Loucy (cell line): ENCODE data around the gene CCDC28A.

Source experiments
- H2AFZ ChIP-seq: fragments of 200-600 bp; sonication (generic); 2 replicates; pipeline ENCODE4 v1.6.0; 2016; ENCODE audit warnings: antibody characterized with exemption, mild to moderate bottlenecking, low read length, moderate library complexity
- H3F3A ChIP-seq: fragments of 200-600 bp; 2 replicates; pipeline ENCODE4 v1.6.0; 2016; ENCODE audit warnings: antibody characterized with exemption, low read depth, mild to moderate bottlenecking
- H3K27me3 ChIP-seq: fragments of 200-600 bp; sonication (generic); 2 replicates; pipeline ENCODE4 v1.6.1; 2014; ENCODE audit warnings: low read length, mild to moderate bottlenecking; ENCODE audit not compliant: insufficient read depth, poor library complexity, severe bottlenecking
- H3K36me3 ChIP-seq: fragments of 200-600 bp; sonication (generic); 2 replicates; pipeline ENCODE4 v1.6.1; 2016; ENCODE audit warnings: low read length; ENCODE audit not compliant: insufficient read depth
- H3K4me1 ChIP-seq: fragments of 200-600 bp; sonication (generic); 2 replicates; pipeline ENCODE4 v1.5.1; 2014; ENCODE audit warnings: low read length, mild to moderate bottlenecking; ENCODE audit not compliant: insufficient read depth, poor library complexity, severe bottlenecking
- H3K4me2 ChIP-seq: fragments of 200-600 bp; sonication (generic); 2 replicates; pipeline ENCODE4 v1.6.0; 2014; ENCODE audit warnings: antibody characterized with exemption, low read length, low read depth, mild to moderate bottlenecking; ENCODE audit not compliant: poor library complexity, severe bottlenecking
- H3K4me3 ChIP-seq: fragments of 200-600 bp; sonication (generic); 2 replicates; pipeline ENCODE4 v1.5.1; 2014; ENCODE audit warnings: low read length, mild to moderate bottlenecking, mixed read lengths; ENCODE audit not compliant: poor library complexity, severe bottlenecking
- H3K79me2 ChIP-seq: fragments of 200-600 bp; sonication (generic); 2 replicates; pipeline ENCODE4 v1.6.1; 2014; ENCODE audit warnings: low read length; ENCODE audit not compliant: insufficient read depth
- H3K9ac ChIP-seq: fragments of 200-600 bp; sonication (generic); 2 replicates; pipeline ENCODE4 v1.6.0; 2014; ENCODE audit warnings: mild to moderate bottlenecking, low read depth, low read length, moderate library complexity; ENCODE audit not compliant: poor library complexity, severe bottlenecking
- H3K9me2 ChIP-seq: fragments of 200-600 bp; sonication (generic); replicated peaks from 2 replicates; pipeline ENCODE4 v1.6.1; 2016; ENCODE audit warnings: low read depth, low read length, mixed read lengths
- H3K9me3 ChIP-seq: fragments of 200-600 bp; sonication (generic); 2 replicates; pipeline ENCODE4 v1.6.1; 2014; ENCODE audit warnings: mild to moderate bottlenecking, antibody characterized with exemption, low read length, low read depth; ENCODE audit not compliant: insufficient read depth
- H4K20me1 ChIP-seq: fragments of 200-600 bp; sonication (generic); 2 replicates; pipeline ENCODE4 v1.6.0; 2014; ENCODE audit warnings: antibody characterized with exemption, low read length, mild to moderate bottlenecking; ENCODE audit not compliant: insufficient read depth, poor library complexity, severe bottlenecking
- EZH2phosphoT487 ChIP-seq: fragments of 200-600 bp; IDR thresholded peaks from 2 replicates; pipeline ENCODE4 v1.6.1; 2018; ENCODE audit warnings: antibody characterized with exemption, mild to moderate bottlenecking, moderate library complexity, borderline replicate concordance
- TF ChIP-seq, protein P1 (sequence below): fragments of 200-600 bp; sonication (generic); conservative IDR thresholded peaks from 2 replicates; pipeline ENCODE4 v1.5.1; 2014; ENCODE audit warnings: mild to moderate bottlenecking, antibody characterized with exemption, low read length

The CCDC28A gene

DNA sequence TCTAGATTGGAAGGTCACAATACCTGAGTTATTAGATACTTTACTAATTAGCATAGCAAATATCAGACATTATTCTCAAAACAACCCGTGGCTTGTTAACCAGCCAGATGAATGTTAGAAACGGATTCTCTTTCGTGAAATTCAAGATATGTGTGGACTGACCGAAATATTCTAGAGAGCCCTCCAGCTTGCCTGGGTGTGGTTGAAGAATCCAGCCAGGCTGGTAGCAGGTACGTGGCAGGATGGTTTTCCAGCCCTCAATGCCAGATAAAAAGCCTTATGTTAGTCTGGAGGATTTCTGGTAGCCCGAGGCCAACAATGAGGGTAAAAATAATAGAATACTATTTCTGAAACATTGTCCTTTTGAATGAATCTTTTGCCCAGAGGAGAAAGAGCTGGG, 41.7 kb downstream of the CCDC28A start:
- no peak overlapping the region for H2AFZ ChIP-seq
- no peaks in the 10 kb centered on the region for H3K79me2 ChIP-seq
- H3K27me3 ChIP-seq: no peaks in the 10 kb centered on the region
- no peaks in the 10 kb centered on the region for H4K20me1 ChIP-seq
- H3K4me2 ChIP-seq: no peak overlapping the region
- H3F3A ChIP-seq: no peaks in the 10 kb centered on the region
- TF ChIP-seq, protein P1, sequence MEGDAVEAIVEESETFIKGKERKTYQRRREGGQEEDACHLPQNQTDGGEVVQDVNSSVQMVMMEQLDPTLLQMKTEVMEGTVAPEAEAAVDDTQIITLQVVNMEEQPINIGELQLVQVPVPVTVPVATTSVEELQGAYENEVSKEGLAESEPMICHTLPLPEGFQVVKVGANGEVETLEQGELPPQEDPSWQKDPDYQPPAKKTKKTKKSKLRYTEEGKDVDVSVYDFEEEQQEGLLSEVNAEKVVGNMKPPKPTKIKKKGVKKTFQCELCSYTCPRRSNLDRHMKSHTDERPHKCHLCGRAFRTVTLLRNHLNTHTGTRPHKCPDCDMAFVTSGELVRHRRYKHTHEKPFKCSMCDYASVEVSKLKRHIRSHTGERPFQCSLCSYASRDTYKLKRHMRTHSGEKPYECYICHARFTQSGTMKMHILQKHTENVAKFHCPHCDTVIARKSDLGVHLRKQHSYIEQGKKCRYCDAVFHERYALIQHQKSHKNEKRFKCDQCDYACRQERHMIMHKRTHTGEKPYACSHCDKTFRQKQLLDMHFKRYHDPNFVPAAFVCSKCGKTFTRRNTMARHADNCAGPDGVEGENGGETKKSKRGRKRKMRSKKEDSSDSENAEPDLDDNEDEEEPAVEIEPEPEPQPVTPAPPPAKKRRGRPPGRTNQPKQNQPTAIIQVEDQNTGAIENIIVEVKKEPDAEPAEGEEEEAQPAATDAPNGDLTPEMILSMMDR: no peak
- TF ChIP-seq EZH2phosphoT487: no peak
- no peak overlapping the region for H3K9ac ChIP-seq
- no peaks in the 10 kb centered on the region for H3K36me3 ChIP-seq
- H3K4me3 ChIP-seq: no peak overlapping the region
- H3K9me2 ChIP-seq: no peaks in the 10 kb centered on the region
- no peaks in the 10 kb centered on the region for H3K9me3 ChIP-seq
- H3K4me1 ChIP-seq: no peaks in the 10 kb centered on the region

DNA sequence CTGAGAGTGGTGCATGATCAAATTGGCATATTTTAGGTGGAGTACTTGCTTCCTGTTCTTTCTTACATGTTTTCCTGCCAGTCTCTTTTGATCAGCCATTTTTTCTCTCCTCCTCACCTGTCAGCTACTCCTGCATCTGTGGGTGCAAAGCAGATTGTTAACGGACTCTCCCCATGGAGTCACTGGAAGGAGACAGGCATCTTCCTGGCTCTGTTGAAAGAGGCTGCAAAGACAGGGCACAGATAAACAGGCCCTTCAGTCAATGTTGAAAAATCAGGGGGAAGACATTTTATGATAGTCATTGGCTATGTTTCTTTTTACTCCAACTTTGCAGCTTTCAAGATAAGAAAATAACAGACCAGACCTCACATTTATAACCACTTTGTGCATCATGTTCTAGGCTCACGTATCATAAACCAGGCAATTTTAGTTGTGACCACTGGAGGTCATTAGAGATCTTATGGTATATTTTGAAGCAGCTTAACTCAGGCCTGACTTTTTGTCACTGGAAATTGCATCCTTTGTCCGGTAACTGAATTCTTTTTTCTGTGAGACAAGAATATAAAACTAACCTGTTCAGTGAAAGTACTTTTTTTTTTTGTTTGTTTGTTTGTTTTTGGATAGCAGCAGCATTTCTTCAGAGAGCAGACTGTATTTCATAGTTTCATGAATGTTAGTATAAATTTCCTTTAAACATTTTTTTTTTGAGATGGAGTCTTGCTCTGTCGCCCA, 42.4 kb downstream of the CCDC28A start:
- Histone ChIP-seq H3K79me2 (no peaks in the 10 kb centered on the region), H3K9me2 (no peaks in the 10 kb centered on the region), H4K20me1 (no peaks in the 10 kb centered on the region), H3K36me3 (no peaks in the 10 kb centered on the region), H3K9ac (no peak overlapping the region), H3K27me3 (no peaks in the 10 kb centered on the region), H3K4me3 (no peak overlapping the region), H3K4me1 (no peaks in the 10 kb centered on the region), H3F3A (no peaks in the 10 kb centered on the region), H3K4me2 (no peak overlapping the region), H3K9me3 (no peaks in the 10 kb centered on the region), H2AFZ (peak overlapping the region; percentile 23; the same call in 1 of the 2 replicates)
- no peak for TF ChIP-seq EZH2phosphoT487
- TF ChIP-seq, protein P1: peak; percentile 83

GRCh38 chr6:138817799-138818198, 44.2 kb downstream of the CCDC28A start:
- TF ChIP-seq, protein P1: no peak
- TF ChIP-seq EZH2phosphoT487: no peak
- Histone ChIP-seq H3K9me3 (no peaks in the 10 kb centered on the region), H3K4me2 (no peak overlapping the region), H3K79me2 (no peaks in the 10 kb centered on the region), H2AFZ (no peak overlapping the region), H3K36me3 (no peaks in the 10 kb centered on the region), H3K4me3 (no peak overlapping the region), H4K20me1 (no peaks in the 10 kb centered on the region), H3K27me3 (no peaks in the 10 kb centered on the region), H3K9ac (no peak overlapping the region), H3K4me1 (no peaks in the 10 kb centered on the region), H3F3A (no peaks in the 10 kb centered on the region), H3K9me2 (no peaks in the 10 kb centered on the region)
